Measurements from ENCODE around the gene XYLT2. TPM values are rescaled to one million over a fixed set of nuclear protein-coding genes. Genes with fewer than 3 reads are reported as not detected.

XYLT2 gene
- polyA plus RNA-seq (2011; rRNA removed) (9.7 and 10.5 TPM in 2 replicates), polyA plus RNA-seq (2017; fragmentation: RNase III; extraction: RNeasy Plus Mini Kit Qiagen cat#74134 plus additional on column Dnase treatment) (13.7 to 15.9 TPM (median 15.8 TPM) in 3 replicates), polyA minus RNA-seq (2011; rRNA and poly(A)+ RNA removed) (23.1 and 26.8 TPM in 2 replicates)
- polyA plus RNA-seq (2012; cell fraction: cytosol; rRNA removed) = 14.3 and 19.8 TPM in 2 replicates
- polyA plus RNA-seq (2012; cell fraction: nucleus; rRNA removed) = 51.1 and 61.3 TPM in 2 replicates

- 9% methylated on average over 20 of the region's 87 CpGs for WGBS (ENCODE audit: missing lambda C conversion rate)
- Histone ChIP-seq H3K4me3 (peak within 1 kb of the TSS; percentile 95), H3K4me1 (peaks cover 27% of the 10 kb centered on the region), H3K9me3 (no peaks in the 10 kb centered on the region), H3K27ac (peak within 1 kb of the TSS; percentile 94 to 99), H3K4me2 (peak within 1 kb of the TSS; percentile 98)
- DNase-seq (ENCODE audit: low read depth in 1 of 2, low spot score in 1 of 2) (peak; percentile 85 to 93), FAIRE-seq (no peak), ATAC-seq (peak; percentile 76 to 78)
- CTCF ChIA-PET = interaction anchor here (0.9 to 7.6 kb wide), 7 partner anchors 16 to 184 kb away, joined by 3 to 87 read pairs (median 3); no protein-coding TSS in a partner anchor
- POLR2A ChIA-PET = interaction anchor here (0.5 to 2.0 kb wide), 6 partner anchors 13 to 51 kb away, joined by 3 to 6 read pairs (median 4); partner anchors contain the start of gene LRRC59
- TF ChIP-seq ZC3H11A (IDR thresholded peaks at IDR 0.05) (no peak), RNF2 (IDR thresholded peaks at IDR 0.05; ENCODE audit: borderline replicate concordance, low read depth) (no peak; the same call in 1 of the 2 replicates), HEYL (CRISPR knock-in tag; IDR thresholded peaks at IDR 0.05) (no peak), MAX (IDR thresholded peaks at IDR 0.05) (peak; percentile 65), SMC3 (IDR thresholded peaks at IDR 0.05) (no peak), RARB (CRISPR knock-in tag; IDR thresholded peaks at IDR 0.05) (no peak), RFX5 (IDR thresholded peaks at IDR 0.05) (no peak), JUN (IDR thresholded peaks at IDR 0.05) (peak in 1 of 2 experiments; percentile 81; a peak in 4 of 5 replicates), ESRRA (IDR thresholded peaks at IDR 0.05; ENCODE audit: borderline replicate concordance, low read length) (no peak), CHD2 (IDR thresholded peaks at IDR 0.05; ENCODE audit: low read length, partially characterized antibody) (no peak), POLR2A (IDR thresholded peaks at IDR 0.05; ENCODE audit: low read length) (peak; percentile 85), SREBF2 (IDR thresholded peaks at IDR 0.05) (no peak), CHD4 (IDR thresholded peaks at IDR 0.05; ENCODE audit: borderline replicate concordance) (no peak), RAD21 (conservative IDR thresholded peaks at IDR 0.05 in 1 of 2, IDR thresholded peaks at IDR 0.05 in 1 of 2) (no peak), USF2 (IDR thresholded peaks at IDR 0.05) (no peak), CBX2 (IDR thresholded peaks at IDR 0.05; ENCODE audit: borderline replicate concordance, low read depth) (no peak), NR3C1 (IDR thresholded peaks at IDR 0.05) (no peak), MYC (IDR thresholded peaks at IDR 0.05; ENCODE audit: borderline replicate concordance, low read length) (0 out of 2 replicates have a peak, but pooled peaks have one; percentile 35), NPAS2 (CRISPR knock-in tag; IDR thresholded peaks at IDR 0.05; ENCODE audit: borderline replicate concordance) (peak; percentile 22; the same call in 1 of the 2 replicates), RCOR1 (IDR thresholded peaks at IDR 0.05; ENCODE audit: low read depth, low read length) (no peak), PHF8 (IDR thresholded peaks at IDR 0.05; ENCODE audit: borderline replicate concordance, low read depth) (peak; percentile 84; the same call in 1 of the 2 replicates), TP53 (CRISPR knock-in tag; IDR thresholded peaks at IDR 0.05) (no peak)
- TF ChIP-seq, protein P1, sequence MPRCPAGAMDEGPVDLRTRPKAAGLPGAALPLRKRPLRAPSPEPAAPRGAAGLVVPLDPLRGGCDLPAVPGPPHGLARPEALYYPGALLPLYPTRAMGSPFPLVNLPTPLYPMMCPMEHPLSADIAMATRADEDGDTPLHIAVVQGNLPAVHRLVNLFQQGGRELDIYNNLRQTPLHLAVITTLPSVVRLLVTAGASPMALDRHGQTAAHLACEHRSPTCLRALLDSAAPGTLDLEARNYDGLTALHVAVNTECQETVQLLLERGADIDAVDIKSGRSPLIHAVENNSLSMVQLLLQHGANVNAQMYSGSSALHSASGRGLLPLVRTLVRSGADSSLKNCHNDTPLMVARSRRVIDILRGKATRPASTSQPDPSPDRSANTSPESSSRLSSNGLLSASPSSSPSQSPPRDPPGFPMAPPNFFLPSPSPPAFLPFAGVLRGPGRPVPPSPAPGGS (IDR thresholded peaks at IDR 0.05) = peak; percentile 71; the same call in 2 of the 3 replicates
- TF ChIP-seq, protein P2, sequence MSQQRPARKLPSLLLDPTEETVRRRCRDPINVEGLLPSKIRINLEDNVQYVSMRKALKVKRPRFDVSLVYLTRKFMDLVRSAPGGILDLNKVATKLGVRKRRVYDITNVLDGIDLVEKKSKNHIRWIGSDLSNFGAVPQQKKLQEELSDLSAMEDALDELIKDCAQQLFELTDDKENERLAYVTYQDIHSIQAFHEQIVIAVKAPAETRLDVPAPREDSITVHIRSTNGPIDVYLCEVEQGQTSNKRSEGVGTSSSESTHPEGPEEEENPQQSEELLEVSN (IDR thresholded peaks at IDR 0.05; ENCODE audit: borderline replicate concordance, low read depth) = peak; percentile 67; the same call in 1 of the 2 replicates
Observed at GRCh38 chr17:50345432-50346312, at the start of gene XYLT2. Gene XYLT2, plus strand, starts transcription at chr17:50346126. Its CDS starts 15 bp downstream, at chr17:50346141.
